Tibial artery (tissue), 4 donors: ENCODE measurements around the gene RNF145.
A peak's percentile ranks its signal among the peaks of the same experiment; 100 is the strongest.

Experiments
- DNase-seq, 2 donors: peaks; one replicate each; pipeline ENCODE4 v3.0.0-alpha.2; 2019
- H3K27ac ChIP-seq, 2 donors: fragments of 200-600 bp; sonication (generic) in 1 of 2; 1 replicate in 1 of 2; 2 replicates in 1 of 2; pipeline ENCODE4 v1.5.1; 2018 to 2019; ENCODE audit warnings: mild to moderate bottlenecking in 1 of 2
- H3K27me3 ChIP-seq, 2 donors: fragments of 200-600 bp; sonication (generic) in 1 of 2; one replicate each; pipeline versions ENCODE4 v1.5.1 to v1.6.0; 2016 to 2019
- H3K36me3 ChIP-seq, 3 donors: fragments of 200-600 bp; sonication (generic) in 2 of 3; one replicate each; pipeline ENCODE4 v1.5.1; 2016 to 2019; ENCODE audit warnings: mild to moderate bottlenecking in 2 of 3
- H3K4me1 ChIP-seq, 4 donors: fragments of 200-600 bp; sonication (generic) in 2 of 4; 1 replicate in 3 of 4; 2 replicates in 1 of 4; pipeline ENCODE4 v1.5.1; 2016 to 2019
- H3K4me3 ChIP-seq, 2 donors: fragments of 200-600 bp; sonication (generic) in 1 of 2; 1 replicate in 1 of 2; 2 replicates in 1 of 2; pipeline ENCODE4 v1.5.1; 2018 to 2019; ENCODE audit warnings: mild to moderate bottlenecking in 2 of 2
- H3K9me3 ChIP-seq, 3 donors: fragments of 200-600 bp; sonication (generic) in 1 of 3; one replicate each; pipeline ENCODE4 v1.5.1; 2016 to 2019
- intact Hi-C: fragments of 100-400 bp; cut with DNase I; formaldehyde crosslinking; loops from one replicate; pipeline ENCODE4 v1.15.0; 2023; ENCODE audit warnings: low total_unique reads
- TF ChIP-seq, protein P1 (sequence below), 2 experiments: fragments of 200-600 bp in 1 of 2; fragments of 450-650 bp in 1 of 2; IDR thresholded peaks; one replicate each; pipeline ENCODE4 v1.5.1; 2017 to 2019; ENCODE audit warnings: antibody characterized with exemption in 2 of 2, mild to moderate bottlenecking in 1 of 2, moderate library complexity in 1 of 2

The RNF145 gene

DNA sequence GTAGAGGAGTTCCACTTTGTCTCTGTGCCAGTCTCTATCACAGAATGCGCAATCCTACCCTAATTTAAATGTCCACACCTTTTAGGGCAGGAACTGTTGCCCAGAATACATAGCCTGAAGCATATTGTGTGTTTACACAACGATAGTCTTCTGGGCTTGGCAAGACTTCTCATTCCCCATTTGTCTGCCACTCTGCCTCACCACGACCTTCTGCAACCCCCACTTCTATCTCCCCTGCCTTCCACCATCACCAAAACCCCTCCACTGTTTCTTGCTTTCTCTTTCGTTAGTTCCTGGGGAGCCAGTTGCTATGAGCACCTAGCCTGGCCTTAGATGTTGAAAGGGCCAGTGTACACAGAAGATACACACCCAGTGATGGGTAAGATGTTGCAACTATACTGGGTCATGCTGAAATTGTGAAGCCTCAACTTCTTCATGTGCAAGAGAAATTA lies 883 bp upstream of the RNF145 start:
- Histone ChIP-seq H3K4me1 (peaks cover 0 to 25% (median 15%) of the 10 kb centered on the region in 4 donors), H3K27me3 (no peaks in the 10 kb centered on the region), H3K27ac (no peak overlapping the region), H3K9me3 (no peaks in the 10 kb centered on the region), H3K36me3 (no peaks in the 10 kb centered on the region), H3K4me3 (no peak overlapping the region)
- intact Hi-C loops, result loop anchor here (2.0 kb wide), 1 partner anchor 51 kb away; no protein-coding TSS in a partner anchor
- TF ChIP-seq, protein P1, sequence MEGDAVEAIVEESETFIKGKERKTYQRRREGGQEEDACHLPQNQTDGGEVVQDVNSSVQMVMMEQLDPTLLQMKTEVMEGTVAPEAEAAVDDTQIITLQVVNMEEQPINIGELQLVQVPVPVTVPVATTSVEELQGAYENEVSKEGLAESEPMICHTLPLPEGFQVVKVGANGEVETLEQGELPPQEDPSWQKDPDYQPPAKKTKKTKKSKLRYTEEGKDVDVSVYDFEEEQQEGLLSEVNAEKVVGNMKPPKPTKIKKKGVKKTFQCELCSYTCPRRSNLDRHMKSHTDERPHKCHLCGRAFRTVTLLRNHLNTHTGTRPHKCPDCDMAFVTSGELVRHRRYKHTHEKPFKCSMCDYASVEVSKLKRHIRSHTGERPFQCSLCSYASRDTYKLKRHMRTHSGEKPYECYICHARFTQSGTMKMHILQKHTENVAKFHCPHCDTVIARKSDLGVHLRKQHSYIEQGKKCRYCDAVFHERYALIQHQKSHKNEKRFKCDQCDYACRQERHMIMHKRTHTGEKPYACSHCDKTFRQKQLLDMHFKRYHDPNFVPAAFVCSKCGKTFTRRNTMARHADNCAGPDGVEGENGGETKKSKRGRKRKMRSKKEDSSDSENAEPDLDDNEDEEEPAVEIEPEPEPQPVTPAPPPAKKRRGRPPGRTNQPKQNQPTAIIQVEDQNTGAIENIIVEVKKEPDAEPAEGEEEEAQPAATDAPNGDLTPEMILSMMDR (IDR thresholded peaks at IDR 0.05), result no peak
- DNase-seq, result no peak

DNA sequence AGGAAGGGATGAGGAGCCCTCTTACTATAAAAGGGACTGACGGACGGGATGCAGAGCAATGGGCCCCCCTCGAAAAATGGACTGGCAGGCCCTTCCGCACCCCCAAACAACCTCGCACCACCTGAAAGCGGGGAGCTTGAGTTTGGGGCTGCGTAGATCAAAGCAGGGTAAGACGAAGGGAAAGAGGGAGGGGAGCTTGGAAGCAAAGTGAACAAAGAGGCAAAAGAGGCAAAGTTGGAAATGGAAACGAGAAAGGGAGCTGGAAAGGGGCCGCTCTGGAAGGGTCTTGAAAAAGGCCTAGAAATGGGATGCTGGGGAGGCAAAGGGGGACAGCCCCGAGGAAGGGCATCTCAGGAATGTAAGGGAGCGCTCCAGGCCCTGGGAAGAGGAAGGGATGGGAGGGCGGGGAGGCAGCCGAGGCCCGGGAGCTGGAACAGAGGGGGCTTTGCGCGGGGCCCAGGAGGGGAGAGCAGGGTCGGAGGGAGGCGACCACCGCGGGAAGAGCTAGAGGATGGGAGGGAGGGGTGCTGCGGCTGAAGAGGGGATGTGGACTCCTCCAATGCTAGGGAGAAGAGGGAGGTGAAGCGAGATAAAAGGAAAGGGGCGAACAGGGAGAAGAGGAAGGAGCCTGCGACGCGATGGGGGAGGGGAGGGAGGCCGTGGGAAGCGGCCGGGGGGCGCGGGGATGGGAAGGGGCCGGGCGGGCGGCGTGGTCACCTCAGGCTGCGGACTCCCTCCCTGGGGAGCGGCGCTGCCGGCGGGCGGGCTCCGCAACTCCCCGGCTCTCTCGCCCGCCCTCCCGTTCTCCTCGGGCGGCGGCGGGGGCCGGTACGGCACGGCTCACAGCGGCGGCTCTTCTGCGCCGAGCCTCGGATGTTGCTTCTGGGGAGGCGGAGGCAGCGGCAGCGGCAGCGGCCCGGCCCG lies 577 bp downstream of the RNF145 start:
- peak overlapping the region; percentile 89 to 96 for H3K27ac ChIP-seq
- peaks cover 0 to 40% (median 26%) of the 10 kb centered on the region in 4 donors for H3K4me1 ChIP-seq
- TF ChIP-seq, protein P1 (IDR thresholded peaks at IDR 0.05), result no peak
- peak overlapping the region; percentile 90 to 99 for H3K4me3 ChIP-seq
- H3K27me3 ChIP-seq, result no peaks in the 10 kb centered on the region
- intact Hi-C loops, result no loop called here
- no peaks in the 10 kb centered on the region for H3K36me3 ChIP-seq
- DNase-seq, result peak in 1 of 2 donors; percentile 73
- H3K9me3 ChIP-seq, result no peaks in the 10 kb centered on the region

DNA sequence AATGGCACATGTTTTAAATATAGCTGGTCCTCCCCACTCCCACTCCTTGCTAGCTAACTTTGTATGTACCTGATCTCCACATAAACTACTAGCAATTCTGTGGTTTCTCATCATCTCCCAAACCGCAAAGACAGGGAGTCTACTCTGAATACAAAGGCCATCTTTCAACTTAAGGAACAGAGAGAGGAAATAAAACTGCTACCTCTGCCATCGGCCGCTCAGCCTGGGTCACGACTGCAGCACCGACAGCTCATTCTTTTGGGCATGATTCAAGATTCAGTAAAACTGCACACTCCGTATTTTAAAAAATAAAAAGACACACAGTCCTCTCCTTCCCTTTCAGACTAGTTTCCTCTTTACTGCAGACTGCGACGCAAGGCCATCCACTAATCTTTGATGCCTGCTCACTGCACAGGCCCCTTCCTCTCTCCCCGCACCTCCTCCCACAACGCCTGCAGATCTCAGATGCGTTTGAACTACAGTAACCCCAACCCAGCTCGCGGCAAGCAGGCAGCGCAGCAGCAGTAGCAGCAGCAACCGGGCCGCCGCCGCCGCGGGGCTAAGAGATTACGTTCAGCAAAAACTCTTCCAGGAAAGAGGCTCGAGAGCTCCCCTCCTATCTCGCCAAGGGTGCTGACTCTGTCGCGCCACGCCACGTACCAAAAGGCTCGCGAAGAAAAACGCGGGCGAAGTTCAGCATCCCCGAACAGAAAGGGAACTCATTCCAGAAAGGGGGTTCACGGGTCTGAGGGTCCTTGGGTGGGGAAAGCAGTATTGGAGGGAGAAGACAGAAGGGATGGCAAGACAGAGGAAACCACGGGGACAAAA lies 1.5 kb downstream of the RNF145 start:
- DNase-seq, result peak; percentile 73 to 88
- no peaks in the 10 kb centered on the region for H3K27me3 ChIP-seq
- H3K36me3 ChIP-seq, result no peaks in the 10 kb centered on the region
- H3K4me3 ChIP-seq, result peak overlapping the region; percentile 90 to 99
- peaks cover 0 to 48% (median 26%) of the 10 kb centered on the region in 4 donors for H3K4me1 ChIP-seq
- peak overlapping the region; percentile 89 to 96 for H3K27ac ChIP-seq
- TF ChIP-seq, protein P1 (IDR thresholded peaks at IDR 0.05), result no peak
- intact Hi-C loops, result no loop called here
- H3K9me3 ChIP-seq, result no peaks in the 10 kb centered on the region

DNA sequence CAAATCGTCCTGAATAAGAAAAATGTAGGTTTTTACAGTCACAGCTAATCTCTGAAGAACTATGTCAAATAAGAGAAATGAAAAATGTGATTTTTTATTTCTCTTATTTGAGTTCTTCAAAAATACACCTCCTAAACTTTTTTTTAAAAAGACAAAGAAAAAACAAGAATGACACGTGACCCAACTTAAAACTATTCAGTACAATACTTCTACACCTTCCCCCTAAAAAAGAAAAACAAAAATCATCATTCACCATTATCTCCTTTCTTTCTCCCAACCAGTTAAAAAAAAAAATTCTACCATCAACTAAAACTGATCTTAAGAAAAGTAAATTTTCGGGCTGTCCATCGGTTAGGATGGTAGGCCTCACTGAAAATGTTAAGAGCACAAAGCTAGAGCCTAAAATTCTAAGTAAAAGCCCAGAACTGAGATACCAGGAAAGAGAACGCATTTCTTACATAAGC lies 2.1 kb downstream of the RNF145 start:
- TF ChIP-seq, protein P1 (IDR thresholded peaks at IDR 0.05), result no peak
- Histone ChIP-seq H3K4me3 (peak overlapping the region; percentile 90 to 99), H3K27ac (peak overlapping the region; percentile 89 to 96), H3K4me1 (peaks cover 0 to 55% (median 27%) of the 10 kb centered on the region in 4 donors), H3K36me3 (no peaks in the 10 kb centered on the region), H3K27me3 (no peaks in the 10 kb centered on the region), H3K9me3 (no peaks in the 10 kb centered on the region)
- DNase-seq, result no peak
- intact Hi-C loops, result no loop called here

DNA sequence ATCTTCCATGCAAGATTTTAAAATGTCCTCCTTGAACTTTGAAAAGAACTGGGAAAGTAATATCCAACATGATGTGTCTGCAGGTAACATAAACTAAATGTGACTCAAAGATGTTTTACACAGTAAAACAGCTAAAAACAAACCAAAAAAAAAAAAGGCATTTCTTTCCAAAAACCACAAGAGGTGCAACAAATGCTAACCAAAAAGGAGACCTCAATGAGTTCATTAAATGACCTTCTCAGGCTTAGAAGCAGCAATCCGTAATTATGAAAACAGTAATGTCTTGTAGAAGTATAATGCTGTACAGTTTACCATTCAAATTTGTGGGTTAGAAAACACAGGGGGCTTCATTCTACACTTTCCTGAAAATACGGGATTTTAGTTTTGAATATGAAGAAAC lies 2.5 kb downstream of the RNF145 start:
- Histone ChIP-seq H3K27ac (peak overlapping the region; percentile 89 to 96), H3K4me3 (peak overlapping the region; percentile 90 to 99), H3K9me3 (no peaks in the 10 kb centered on the region), H3K27me3 (no peaks in the 10 kb centered on the region), H3K36me3 (no peaks in the 10 kb centered on the region), H3K4me1 (peaks cover 0 to 59% (median 29%) of the 10 kb centered on the region in 4 donors)
- intact Hi-C loops, result no loop called here
- no peak for DNase-seq
- TF ChIP-seq, protein P1 (IDR thresholded peaks at IDR 0.05), result no peak
